HEK293 (cell line): Measurements from ENCODE around the gene ASCL5.

Source experiments
- CTCF ChIP-seq: fragments of 450-650 bp; formaldehyde crosslinking; IDR thresholded peaks from 2 replicates; pipeline ENCODE4 v1.5.1; 2016; ENCODE audit warnings: missing biosample characterization, missing genetic modification characterization
- EGR2 ChIP-seq: fragments of 450-650 bp; formaldehyde crosslinking; IDR thresholded peaks from 2 replicates; pipeline ENCODE4 v1.5.1; 2016; ENCODE audit warnings: low read depth, missing biosample characterization, missing genetic modification characterization
- ELK4 ChIP-seq: IDR thresholded peaks from 2 replicates; pipeline ENCODE4 v1.6.1; 2011; ENCODE audit warnings: mild to moderate bottlenecking, low read depth, low read length, borderline replicate concordance
- GLIS1 ChIP-seq: fragments of 450-650 bp; formaldehyde crosslinking; IDR thresholded peaks from 2 replicates; pipeline ENCODE4 v1.5.1; 2016; ENCODE audit warnings: missing biosample characterization, missing genetic modification characterization
- SCRT1 ChIP-seq: fragments of 450-650 bp; formaldehyde crosslinking; IDR thresholded peaks from 2 replicates; pipeline ENCODE4 v1.5.1; 2016; ENCODE audit warnings: missing biosample characterization, missing genetic modification characterization, borderline replicate concordance
- SP7 ChIP-seq: fragments of 450-650 bp; formaldehyde crosslinking; IDR thresholded peaks from 2 replicates; pipeline ENCODE4 v1.5.1; 2016; ENCODE audit warnings: missing biosample characterization, missing genetic modification characterization
- TSHZ1 ChIP-seq: fragments of 450-650 bp; formaldehyde crosslinking; IDR thresholded peaks from 2 replicates; pipeline ENCODE4 v1.5.1; 2016; ENCODE audit warnings: missing biosample characterization, missing genetic modification characterization, borderline replicate concordance
- ZBTB17 ChIP-seq: fragments of 450-650 bp; formaldehyde crosslinking; IDR thresholded peaks from 2 replicates; pipeline ENCODE4 v1.5.1; 2016; ENCODE audit warnings: missing biosample characterization, missing genetic modification characterization
- ZBTB20 ChIP-seq: fragments of 450-650 bp; formaldehyde crosslinking; IDR thresholded peaks from 2 replicates; pipeline ENCODE4 v1.5.1; 2016; ENCODE audit warnings: missing biosample characterization, missing genetic modification characterization
- ZBTB44 ChIP-seq: fragments of 450-650 bp; IDR thresholded peaks from 2 replicates; pipeline ENCODE4 v1.5.1; 2018; ENCODE audit warnings: missing biosample characterization, mild to moderate bottlenecking, missing genetic modification characterization
- ZFHX2 ChIP-seq: fragments of 450-650 bp; formaldehyde crosslinking; conservative IDR thresholded peaks from 2 replicates; pipeline ENCODE4 v1.5.1; 2016; ENCODE audit warnings: missing biosample characterization, missing genetic modification characterization
- ZFP41 ChIP-seq: fragments of 450-650 bp; formaldehyde crosslinking; IDR thresholded peaks from 2 replicates; pipeline ENCODE4 v1.5.1; 2016; ENCODE audit warnings: missing biosample characterization, missing genetic modification characterization, borderline replicate concordance
- ZFP69B ChIP-seq: fragments of 450-650 bp; formaldehyde crosslinking; IDR thresholded peaks from 2 replicates; pipeline ENCODE4 v1.5.1; 2016; ENCODE audit warnings: missing biosample characterization, missing genetic modification characterization
- ZNF10 ChIP-seq: fragments of 450-650 bp; formaldehyde crosslinking; IDR thresholded peaks from 2 replicates; pipeline ENCODE4 v1.5.1; 2017; ENCODE audit warnings: missing biosample characterization, missing genetic modification characterization
- ZNF274 ChIP-seq, 2 experiments: fragments of 200-500 bp in 1 of 2; fragments of 450-650 bp in 1 of 2; sonication (Bioruptor generic) in 1 of 2; formaldehyde crosslinking in 1 of 2; IDR thresholded peaks; 2 replicates each; pipeline versions ENCODE4 v1.5.1 to v1.6.1; 2014 to 2016; ENCODE audit warnings: borderline replicate concordance in 1 of 2, inconsistent platforms in 1 of 2, low read length in 1 of 2, missing biosample characterization in 1 of 2, missing genetic modification characterization in 1 of 2
- ZNF280C ChIP-seq: fragments of 450-650 bp; formaldehyde crosslinking; IDR thresholded peaks from 2 replicates; pipeline ENCODE4 v1.5.1; 2016; ENCODE audit warnings: missing biosample characterization, missing genetic modification characterization
- ZNF324 ChIP-seq: fragments of 450-650 bp; formaldehyde crosslinking; IDR thresholded peaks from 2 replicates; pipeline ENCODE4 v1.5.1; 2016; ENCODE audit warnings: missing biosample characterization, missing genetic modification characterization
- ZNF335 ChIP-seq: fragments of 450-650 bp; formaldehyde crosslinking; conservative IDR thresholded peaks from 2 replicates; pipeline ENCODE4 v1.5.1; 2016; ENCODE audit warnings: missing biosample characterization, missing genetic modification characterization
- ZNF341 ChIP-seq: fragments of 450-650 bp; formaldehyde crosslinking; IDR thresholded peaks from 2 replicates; pipeline ENCODE4; 2016; ENCODE audit warnings: low read depth, missing biosample characterization, missing genetic modification characterization
- ZNF366 ChIP-seq: fragments of 450-650 bp; formaldehyde crosslinking; conservative IDR thresholded peaks from 2 replicates; pipeline ENCODE4 v1.5.1; 2016; ENCODE audit warnings: missing biosample characterization, missing genetic modification characterization
- ZNF404 ChIP-seq: fragments of 450-650 bp; formaldehyde crosslinking; IDR thresholded peaks from 2 replicates; pipeline ENCODE4 v1.5.1; 2017; ENCODE audit warnings: missing biosample characterization, missing genetic modification characterization
- ZNF501 ChIP-seq: fragments of 450-650 bp; formaldehyde crosslinking; IDR thresholded peaks from 2 replicates; pipeline ENCODE4 v1.5.1; 2016; ENCODE audit warnings: missing biosample characterization, missing genetic modification characterization
- ZNF664 ChIP-seq: fragments of 450-650 bp; formaldehyde crosslinking; IDR thresholded peaks from 2 replicates; pipeline ENCODE4 v1.5.1; 2016; ENCODE audit warnings: missing biosample characterization, missing genetic modification characterization
- ZNF701 ChIP-seq: fragments of 450-650 bp; formaldehyde crosslinking; IDR thresholded peaks from 2 replicates; pipeline ENCODE4 v1.5.1; 2016; ENCODE audit warnings: missing biosample characterization, missing genetic modification characterization
- ZNF768 ChIP-seq: fragments of 450-650 bp; formaldehyde crosslinking; IDR thresholded peaks from 2 replicates; pipeline ENCODE4 v1.5.1; 2018; ENCODE audit warnings: missing biosample characterization, mild to moderate bottlenecking, missing genetic modification characterization
- ZNF776 ChIP-seq: fragments of 450-650 bp; formaldehyde crosslinking; IDR thresholded peaks from 2 replicates; pipeline ENCODE4 v1.5.0; 2017; ENCODE audit warnings: missing biosample characterization, missing genetic modification characterization, borderline replicate concordance
- ZNF791 ChIP-seq: fragments of 450-650 bp; formaldehyde crosslinking; IDR thresholded peaks from 2 replicates; pipeline ENCODE4 v1.5.1; 2016; ENCODE audit warnings: missing biosample characterization, missing genetic modification characterization
- ZSCAN30 ChIP-seq: fragments of 450-650 bp; IDR thresholded peaks from 2 replicates; pipeline ENCODE4 v1.5.1; 2018; ENCODE audit warnings: missing biosample characterization, mild to moderate bottlenecking, missing genetic modification characterization, moderate library complexity
- ZXDB ChIP-seq: fragments of 450-650 bp; formaldehyde crosslinking; IDR thresholded peaks from 2 replicates; pipeline ENCODE4 v1.5.1; 2016; ENCODE audit warnings: missing biosample characterization, missing genetic modification characterization

Gene ASCL5

GRCh38 chr1:201114245-201115131 is 12.5 kb downstream of the ASCL5 start (continued):
- TF ChIP-seq ZNF335 (peak; percentile 62), EGR2 (tag by site-specific recombination) (peak; percentile 52), ZFHX2 (tag by site-specific recombination) (peak; percentile 68), ZNF768 (tag by site-specific recombination) (no peak), ELK4 (no peak), SP7 (peak; percentile 75), ZNF404 (no peak), ZNF776 (tag by site-specific recombination) (no peak), ZNF274 (IDR thresholded peaks at IDR 0.05; ENCODE audit: low read length) (no peak), ZNF274 (tag by site-specific recombination; IDR thresholded peaks at IDR 0.05; ENCODE audit: borderline replicate concordance) (no peak), CTCF (tag by site-specific recombination) (peak; percentile 97), ZNF701 (no peak), GLIS1 (tag by site-specific recombination) (peak; percentile 92), ZNF280C (tag by site-specific recombination) (no peak), ZXDB (peak; percentile 55; the same call in 1 of the 2 replicates), ZNF341 (tag by site-specific recombination) (peak; percentile 100), ZBTB17 (tag by site-specific recombination) (peak; percentile 99), ZNF664 (tag by site-specific recombination) (no peak), ZFP41 (tag by site-specific recombination) (no peak), SCRT1 (tag by site-specific recombination) (no peak), ZFP69B (tag by site-specific recombination) (peak; percentile 52; the same call in 1 of the 2 replicates), ZNF324 (tag by site-specific recombination) (no peak), ZBTB20 (tag by site-specific recombination) (peak; percentile 34; the same call in 1 of the 2 replicates), TSHZ1 (no peak), ZNF10 (no peak), ZNF366 (tag by site-specific recombination) (peak; percentile 77), ZNF791 (tag by site-specific recombination) (no peak), ZNF501 (tag by site-specific recombination) (peak; percentile 92), ZSCAN30 (tag by site-specific recombination) (peak; percentile 30; the same call in 1 of the 2 replicates), ZBTB44 (tag by site-specific recombination) (peak; percentile 29; the same call in 1 of the 2 replicates)
